ENCODE data around the gene MRM2.

The MRM2 gene

GRCh38 chr7:2241580-2242540 is at the start of gene MRM2, which contains the start of gene NUDT1:
TSS of gene MRM2 (minus strand) at chr7:2242205. CDS start at chr7:2242169, 36 bp downstream.
TSS of gene NUDT1 (plus strand) at chr7:2242226. CDS start at chr7:2244575, 2,349 bp downstream.
- H3K4me1 Mint-ChIP-seq = peaks cover 61% of the 10 kb centered on the region

GRCh38 chr7:2290877-2291276 is 48.9 kb upstream of the MRM2 start:
- Mint-ChIP-seq H3K4me3 (no peak overlapping the region), H3K36me3 (peaks cover 44% of the 10 kb centered on the region), H3K27ac (peak overlapping the region; percentile 60), H3K27me3 (no peaks in the 10 kb centered on the region), H3K4me1 (peaks cover 50% of the 10 kb centered on the region), H3K9me3 (no peaks in the 10 kb centered on the region)
- ATAC-seq = no peak

More at GRCh38 chr7:2241580-2242540, at the start of gene MRM2, which contains the start of gene NUDT1:
- Mint-ChIP-seq H3K27ac (peak within 1 kb of the TSS; percentile 92), H3K9me3 (peaks cover 2% of the 10 kb centered on the region), H3K27me3 (no peaks in the 10 kb centered on the region), H3K4me3 (peak within 1 kb of the TSS; percentile 93), H3K36me3 (peaks cover 35% of the 10 kb centered on the region)
- ATAC-seq = peak; percentile 76

- H3K4me3 Mint-ChIP-seq = no peak overlapping the region
- H3K9me3 Mint-ChIP-seq = no peaks in the 10 kb centered on the region
- H3K27me3 Mint-ChIP-seq = no peaks in the 10 kb centered on the region
- peak overlapping the region; percentile 84 for H3K27ac Mint-ChIP-seq
- peaks cover 40% of the 10 kb centered on the region for H3K36me3 Mint-ChIP-seq
- ATAC-seq = no peak
- H3K4me1 Mint-ChIP-seq = peaks cover 51% of the 10 kb centered on the region
Observed at GRCh38 chr7:2289621-2290020, 47.6 kb upstream of the MRM2 start.

- H3K27ac Mint-ChIP-seq = peak overlapping the region; percentile 84
- no peak for ATAC-seq
- H3K36me3 Mint-ChIP-seq = peaks cover 40% of the 10 kb centered on the region
- H3K27me3 Mint-ChIP-seq = no peaks in the 10 kb centered on the region
- peak overlapping the region; percentile 25 for H3K4me3 Mint-ChIP-seq
- peaks cover 51% of the 10 kb centered on the region for H3K4me1 Mint-ChIP-seq
- no peaks in the 10 kb centered on the region for H3K9me3 Mint-ChIP-seq
Observed at GRCh38 chr7:2289111-2289586, 47.1 kb upstream of the MRM2 start.

GRCh38 chr7:2288503-2288902 is 46.5 kb upstream of the MRM2 start:
- Mint-ChIP-seq H3K27ac (peak overlapping the region; percentile 84), H3K4me3 (peak overlapping the region; percentile 25), H3K9me3 (no peaks in the 10 kb centered on the region), H3K36me3 (peaks cover 40% of the 10 kb centered on the region), H3K27me3 (no peaks in the 10 kb centered on the region), H3K4me1 (peaks cover 52% of the 10 kb centered on the region)
- ATAC-seq = peak; percentile 97

- ATAC-seq = peak; percentile 55
- Mint-ChIP-seq H3K27ac (peak overlapping the region; percentile 84), H3K9me3 (no peaks in the 10 kb centered on the region), H3K27me3 (no peaks in the 10 kb centered on the region), H3K4me3 (peak overlapping the region; percentile 41), H3K36me3 (peaks cover 47% of the 10 kb centered on the region), H3K4me1 (peaks cover 60% of the 10 kb centered on the region)
Observed at GRCh38 chr7:2287745-2288144, 45.7 kb upstream of the MRM2 start.

- Mint-ChIP-seq H3K9me3 (no peaks in the 10 kb centered on the region), H3K27me3 (no peaks in the 10 kb centered on the region), H3K36me3 (peaks cover 44% of the 10 kb centered on the region), H3K4me1 (peaks cover 47% of the 10 kb centered on the region), H3K4me3 (no peak overlapping the region), H3K27ac (peak overlapping the region; percentile 30)
- ATAC-seq = peak; percentile 24
Observed at GRCh38 chr7:2283074-2283473, 41.1 kb upstream of the MRM2 start.

- Mint-ChIP-seq H3K27ac (peak overlapping the region; percentile 30), H3K36me3 (peaks cover 46% of the 10 kb centered on the region), H3K9me3 (no peaks in the 10 kb centered on the region), H3K4me1 (peaks cover 49% of the 10 kb centered on the region), H3K27me3 (no peaks in the 10 kb centered on the region), H3K4me3 (no peak overlapping the region)
- no peak for ATAC-seq
Observed at GRCh38 chr7:2282185-2282751, 40.3 kb upstream of the MRM2 start.

GRCh38 chr7:2281541-2281940 is 39.5 kb upstream of the MRM2 start:
- no peak for ATAC-seq
- Mint-ChIP-seq H3K4me1 (peaks cover 53% of the 10 kb centered on the region), H3K27ac (no peak overlapping the region), H3K4me3 (no peak overlapping the region), H3K9me3 (no peaks in the 10 kb centered on the region), H3K36me3 (peaks cover 53% of the 10 kb centered on the region), H3K27me3 (no peaks in the 10 kb centered on the region)

GRCh38 chr7:2280424-2280823 is 38.4 kb upstream of the MRM2 start:
- Mint-ChIP-seq H3K27me3 (no peaks in the 10 kb centered on the region), H3K36me3 (peaks cover 60% of the 10 kb centered on the region), H3K27ac (no peak overlapping the region), H3K9me3 (no peaks in the 10 kb centered on the region), H3K4me1 (peaks cover 47% of the 10 kb centered on the region), H3K4me3 (no peak overlapping the region)
- ATAC-seq = no peak

- H3K4me3 Mint-ChIP-seq = no peak overlapping the region
- no peaks in the 10 kb centered on the region for H3K27me3 Mint-ChIP-seq
- H3K36me3 Mint-ChIP-seq = peaks cover 65% of the 10 kb centered on the region
- no peak for ATAC-seq
- H3K9me3 Mint-ChIP-seq = no peaks in the 10 kb centered on the region
- peaks cover 45% of the 10 kb centered on the region for H3K4me1 Mint-ChIP-seq
- H3K27ac Mint-ChIP-seq = no peak overlapping the region
Observed at GRCh38 chr7:2279896-2280295, 37.9 kb upstream of the MRM2 start.

- Mint-ChIP-seq H3K4me1 (peaks cover 39% of the 10 kb centered on the region), H3K27me3 (no peaks in the 10 kb centered on the region), H3K36me3 (peaks cover 75% of the 10 kb centered on the region), H3K4me3 (peak overlapping the region; percentile 13), H3K27ac (no peak overlapping the region), H3K9me3 (no peaks in the 10 kb centered on the region)
- no peak for ATAC-seq
Observed at GRCh38 chr7:2278026-2278425, 36.0 kb upstream of the MRM2 start.

GRCh38 chr7:2276107-2276506 is 34.1 kb upstream of the MRM2 start:
- peaks cover 69% of the 10 kb centered on the region for H3K36me3 Mint-ChIP-seq
- no peak overlapping the region for H3K4me3 Mint-ChIP-seq
- no peaks in the 10 kb centered on the region for H3K9me3 Mint-ChIP-seq
- H3K27ac Mint-ChIP-seq = no peak overlapping the region
- peaks cover 20% of the 10 kb centered on the region for H3K4me1 Mint-ChIP-seq
- ATAC-seq = no peak
- no peaks in the 10 kb centered on the region for H3K27me3 Mint-ChIP-seq

- no peaks in the 10 kb centered on the region for H3K27me3 Mint-ChIP-seq
- H3K4me1 Mint-ChIP-seq = peaks cover 14% of the 10 kb centered on the region
- peaks cover 72% of the 10 kb centered on the region for H3K36me3 Mint-ChIP-seq
- no peak for ATAC-seq
- H3K4me3 Mint-ChIP-seq = no peak overlapping the region
- no peaks in the 10 kb centered on the region for H3K9me3 Mint-ChIP-seq
- no peak overlapping the region for H3K27ac Mint-ChIP-seq
Observed at GRCh38 chr7:2275101-2275500, 33.1 kb upstream of the MRM2 start.

- Mint-ChIP-seq H3K36me3 (peaks cover 68% of the 10 kb centered on the region), H3K27ac (no peak overlapping the region), H3K9me3 (no peaks in the 10 kb centered on the region), H3K4me3 (no peak overlapping the region), H3K27me3 (no peaks in the 10 kb centered on the region), H3K4me1 (peaks cover 14% of the 10 kb centered on the region)
- no peak for ATAC-seq
Observed at GRCh38 chr7:2274666-2275065, 32.7 kb upstream of the MRM2 start.
